Kidney (tissue), 14 donors: ENCODE results near the gene ZNF618. TPM values are rescaled to one million over a fixed set of nuclear protein-coding genes. Genes with fewer than 3 reads are reported as not detected.
A peak's percentile ranks its signal among the peaks of the same experiment; 100 is the strongest.

Experiments used
- DNase-seq, 5 donors: peaks; one replicate each; pipeline ENCODE4 v3.0.0-alpha.2; 2013 to 2020
- FAIRE-seq: peaks from 2 replicates; lab custom pipeline; 2012; peaks lifted over from hg19 to GRCh38; lab: Jason Lieb, UNC
- H3K27ac ChIP-seq, 2 donors: one replicate each; pipeline ENCODE4 v1.7.0; 2013; ENCODE audit warnings: low read depth in 2 of 2, low read length in 2 of 2, inconsistent platforms in 1 of 2
- H3K27me3 ChIP-seq: one replicate; pipeline ENCODE4 v1.7.1; 2013; ENCODE audit warnings: low read length, inconsistent platforms; ENCODE audit not compliant: control insufficient read depth, insufficient read depth
- H3K36me3 ChIP-seq, 3 donors: one replicate each; pipeline versions ENCODE4 v1.7.0 to v1.7.1; 2013; ENCODE audit warnings: low read length in 3 of 3, control low read depth in 1 of 3, inconsistent platforms in 1 of 3; ENCODE audit not compliant: insufficient read depth in 3 of 3, control insufficient read depth in 2 of 3
- H3K4me1 ChIP-seq, 3 donors: one replicate each; pipeline versions ENCODE4 v1.7.0 to v1.7.1; 2013; ENCODE audit warnings: low read length in 3 of 3, inconsistent platforms in 1 of 3, low read depth in 1 of 3; ENCODE audit not compliant: control insufficient read depth in 2 of 3, insufficient read depth in 2 of 3
- H3K4me3 ChIP-seq, 3 donors: one replicate each; pipeline versions ENCODE4 v1.7.0 to v1.8.1; 2013; ENCODE audit warnings: low read length in 3 of 3, control low read depth in 1 of 3, inconsistent platforms in 1 of 3
- H3K9ac ChIP-seq, 3 donors: one replicate each; pipeline versions ENCODE4 v1.7.0 to v1.7.1; 2013; ENCODE audit warnings: low read length in 3 of 3, control low read depth in 1 of 3, inconsistent platforms in 1 of 3
- H3K9me3 ChIP-seq, 3 donors: one replicate each; pipeline versions ENCODE4 v1.7.0 to v1.7.1; 2013; ENCODE audit warnings: low read length in 3 of 3, control low read depth in 1 of 3, inconsistent platforms in 1 of 3; ENCODE audit not compliant: control insufficient read depth in 2 of 3, insufficient read depth in 1 of 3
- CTCF ChIP-seq: IDR thresholded peaks from 3 replicates; pipeline ENCODE4 v1.5.1; 2012; ENCODE audit warnings: mild to moderate bottlenecking, moderate library complexity, borderline replicate concordance; ENCODE audit not compliant: insufficient read depth; ENCODE audit errors: extremely low read depth
- intact Hi-C: fragments of 100-400 bp; cut with DNase I; formaldehyde crosslinking; loops from one replicate; pipeline ENCODE4 v1.11.1; 2022
- polyA plus RNA-seq: library from polyadenylated mRNA; stranded (reverse); fragments of 350-450 nt; fragmentation: Illumina TruSeq; extraction: RNeasy Lipid Tissue Mini Kit (QIAGEN cat#74804); gene quantifications from one replicate; pipeline ENCODE4 v1.2.3, GENCODE V29; 2014; ENCODE audit warnings: low read depth, low replicate concordance; ENCODE audit not compliant: insufficient read depth
- total RNA-seq: library from RNA; stranded (reverse); fragmentation: NEBNext Ultra II Directional; extraction: Animal tissue kit (Norgen Biotek cat#: 25700); gene quantifications from one replicate; pipeline ENCODE4 v1.2.1, GENCODE V29; 2021
- donor health status: control.
- donor health status: control.
- donor health status: control.
- donor health status: control.
- donor health status: control.
- donor health status: DM: yes; HTN: yes; CAD: no.
- donor health status: Normal renal cell carcinoma (clear cell type).

Gene ZNF618
- total and polyA plus RNA-seq, 2 donors from 2014 or later, result 5.6 to 31.9 TPM

GRCh38 chr9:113882636-113883164 lies 6.6 kb downstream of the ZNF618 start:
- no peak overlapping the region for H3K9ac ChIP-seq
- peak overlapping the region in 1 of 3 donors; percentile 10 for H3K4me3 ChIP-seq
- H3K4me1 ChIP-seq, result peaks cover 0 to 28% (median 27%) of the 10 kb centered on the region in 3 donors
- H3K9me3 ChIP-seq, result no peaks in the 10 kb centered on the region
- FAIRE-seq (no peak), DNase-seq (no peak)
- no peaks in the 10 kb centered on the region for H3K36me3 ChIP-seq
- intact Hi-C loops, result no loop called here
- H3K27me3 ChIP-seq, result no peaks in the 10 kb centered on the region
- TF ChIP-seq CTCF, result no peak
- no peak overlapping the region for H3K27ac ChIP-seq

- no peak overlapping the region for H3K9ac ChIP-seq
- H3K4me3 ChIP-seq, result no peak overlapping the region
- no peak for TF ChIP-seq CTCF
- DNase-seq (no peak), FAIRE-seq (no peak)
- H3K27ac ChIP-seq, result peak overlapping the region in 1 of 2 donors; percentile 88
- H3K4me1 ChIP-seq, result peaks cover 0 to 37% (median 34%) of the 10 kb centered on the region in 3 donors
- intact Hi-C loops, result no loop called here
- H3K36me3 ChIP-seq, result no peaks in the 10 kb centered on the region
- no peaks in the 10 kb centered on the region for H3K27me3 ChIP-seq
- no peaks in the 10 kb centered on the region for H3K9me3 ChIP-seq
Observed at GRCh38 chr9:113885183-113886025, 9.3 kb downstream of the ZNF618 start.

GRCh38 chr9:113886026-113886369 lies 9.9 kb downstream of the ZNF618 start:
- no peak for FAIRE-seq
- Histone ChIP-seq H3K4me3 (peak overlapping the region in 2 of 3 donors; percentile 42 to 56), H3K36me3 (no peaks in the 10 kb centered on the region), H3K27me3 (no peaks in the 10 kb centered on the region), H3K9ac (peak overlapping the region in 1 of 3 donors; percentile 7), H3K4me1 (peaks cover 0 to 37% (median 34%) of the 10 kb centered on the region in 3 donors), H3K9me3 (no peaks in the 10 kb centered on the region), H3K27ac (peak overlapping the region in 1 of 2 donors; percentile 88)
- intact Hi-C loops, result no loop called here
- no peak for TF ChIP-seq CTCF
- DNase-seq, result no peak
